ENCODE measurements around the gene ABLIM2.

- TF ChIP-seq POLR2A (IDR thresholded peaks at IDR 0.05) (no peak), CTCF (IDR thresholded peaks at IDR 0.05) (no peak)
Measured at GRCh38 chr4:8000247-8000646, 158.4 kb downstream of the ABLIM2 start.

Measured in body of pancreas (tissue), 4 donors.